IgD-negative memory B cell (primary cell): ENCODE measurements around the gene CHST14. TPM values are rescaled to one million over a fixed set of nuclear protein-coding genes. Genes with fewer than 3 reads are reported as not detected.

Source experiments
- H3K27ac Mint-ChIP-seq, 3 donors: one replicate each; pipeline ENCODE4 v1.8.0; 2020 to 2022; ENCODE audit warnings: mild to moderate bottlenecking in 3 of 3, mixed read lengths in 3 of 3, moderate library complexity in 1 of 3
- H3K27me3 Mint-ChIP-seq: one replicate; pipeline ENCODE4 v1.8.0; 2021; ENCODE audit warnings: mixed read lengths
- H3K36me3 Mint-ChIP-seq: one replicate; pipeline ENCODE4 v1.8.0; 2020; ENCODE audit warnings: mild to moderate bottlenecking, mixed read lengths
- H3K4me1 Mint-ChIP-seq, 3 donors: one replicate each; pipeline ENCODE4 v1.8.0; 2020 to 2022; ENCODE audit warnings: mixed read lengths in 3 of 3, mild to moderate bottlenecking in 1 of 3
- H3K4me3 Mint-ChIP-seq, 4 donors: one replicate each; pipeline ENCODE4 v1.8.0; 2020 to 2022; ENCODE audit warnings: mild to moderate bottlenecking in 4 of 4, mixed read lengths in 4 of 4, moderate library complexity in 3 of 4
- H3K9me3 Mint-ChIP-seq, 3 donors: one replicate each; pipeline ENCODE4 v1.8.0; 2020 to 2021; ENCODE audit warnings: mixed read lengths in 3 of 3, mild to moderate bottlenecking in 1 of 3
- polyA plus RNA-seq: library from polyadenylated mRNA; unstranded; fragments of 300-500 nt; fragmentation: Illumina TruSeq; gene quantifications from one replicate; pipeline ENCODE4 v1.2.3, GENCODE V29; 2021

Gene CHST14
- polyA plus RNA-seq, 1 donor from 2014 or later = 1.8 TPM

GRCh38 chr15:40510201-40510600, 39.4 kb downstream of the CHST14 start:
- H3K27me3 Mint-ChIP-seq = peaks cover 4% of the 10 kb centered on the region
- H3K4me3 Mint-ChIP-seq = peak overlapping the region in 2 of 4 donors; percentile 89 to 91
- H3K27ac Mint-ChIP-seq = peak overlapping the region in 1 of 3 donors; percentile 67

DNA sequence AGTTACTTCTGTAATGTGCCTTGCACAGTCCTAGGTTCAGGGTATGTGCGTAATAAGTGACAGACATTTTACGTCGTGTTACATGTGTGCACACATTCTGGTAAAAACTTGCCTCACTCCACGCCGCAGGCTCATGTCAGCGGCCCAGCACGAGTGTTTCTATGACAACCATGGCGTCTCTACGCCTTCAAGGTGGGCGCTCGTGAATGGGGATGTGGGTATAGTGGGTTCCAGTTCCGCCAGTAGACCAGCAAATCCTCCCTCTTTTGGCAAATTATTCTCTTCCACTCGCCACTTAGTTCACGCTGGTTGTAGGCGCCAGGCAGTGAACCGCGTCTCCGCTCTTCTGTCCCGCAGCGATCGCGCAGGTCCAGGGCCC, 40.3 kb downstream of the CHST14 start:
- peak overlapping the region; percentile 66 to 93 (median 67) for H3K27ac Mint-ChIP-seq
- H3K27me3 Mint-ChIP-seq = peaks cover 4% of the 10 kb centered on the region

More at GRCh38 chr15:40510201-40510600, 39.4 kb downstream of the CHST14 start:
- Mint-ChIP-seq H3K4me1 (peaks cover 18 to 24% (median 22%) of the 10 kb centered on the region in 3 donors), H3K36me3 (no peaks in the 10 kb centered on the region), H3K9me3 (no peaks in the 10 kb centered on the region)

DNA sequence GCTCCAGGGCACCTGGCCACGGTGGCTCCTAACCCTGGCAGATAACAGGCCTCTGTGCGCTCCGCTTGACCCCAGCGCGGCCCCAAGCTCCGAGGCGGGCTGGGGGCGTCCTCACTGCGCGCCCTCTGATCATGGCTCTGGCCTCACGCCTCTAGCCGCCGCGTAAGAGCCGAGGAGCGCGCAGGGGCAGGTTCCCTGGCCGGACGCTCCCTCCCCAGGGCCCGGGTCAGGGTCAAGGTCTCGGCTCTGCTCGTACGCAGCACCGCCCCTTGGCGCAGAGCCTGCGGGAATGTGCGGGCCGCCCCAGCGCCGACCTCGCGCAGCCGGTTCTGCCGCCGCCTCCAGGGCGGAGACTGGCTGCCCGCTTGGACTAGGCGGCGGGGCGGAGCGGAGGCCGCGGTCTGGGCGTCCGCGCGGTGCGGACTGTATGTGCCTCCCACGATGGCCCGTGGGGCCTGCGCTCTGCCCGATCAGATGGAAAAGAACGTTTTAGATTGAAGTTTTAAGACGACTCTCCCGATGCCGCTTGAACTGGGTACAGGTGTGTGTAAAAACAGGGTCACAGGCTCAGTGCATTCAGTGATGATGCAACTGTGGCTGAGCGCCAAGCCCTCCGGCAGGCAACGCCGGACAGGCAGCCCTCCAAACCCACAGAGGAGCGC, 40.8 kb downstream of the CHST14 start:
- Mint-ChIP-seq H3K27ac (peak overlapping the region; percentile 66 to 93 (median 67)), H3K27me3 (peaks cover 4% of the 10 kb centered on the region), H3K4me1 (peaks cover 18 to 21% (median 20%) of the 10 kb centered on the region in 3 donors), H3K9me3 (no peaks in the 10 kb centered on the region), H3K36me3 (no peaks in the 10 kb centered on the region), H3K4me3 (peak overlapping the region; percentile 89 to 91 (median 90))

More for the DNA sequence above, 40.3 kb downstream of the CHST14 start:
- H3K4me3 Mint-ChIP-seq = peak overlapping the region; percentile 89 to 91 (median 90)
- H3K36me3 Mint-ChIP-seq = no peaks in the 10 kb centered on the region
- no peaks in the 10 kb centered on the region for H3K9me3 Mint-ChIP-seq
- H3K4me1 Mint-ChIP-seq = peaks cover 18 to 24% (median 22%) of the 10 kb centered on the region in 3 donors

- H3K4me3 Mint-ChIP-seq = peak overlapping the region; percentile 89 to 91 (median 90)
- no peaks in the 10 kb centered on the region for H3K9me3 Mint-ChIP-seq
- H3K27ac Mint-ChIP-seq = peak overlapping the region in 1 of 3 donors; percentile 6
- H3K4me1 Mint-ChIP-seq = peaks cover 16% of the 10 kb centered on the region in 3 donors
- peaks cover 3% of the 10 kb centered on the region for H3K27me3 Mint-ChIP-seq
- no peaks in the 10 kb centered on the region for H3K36me3 Mint-ChIP-seq
These were observed 41.7 kb downstream of the CHST14 start for GRCh38 chr15:40512440-40512839.

- H3K27me3 Mint-ChIP-seq = no peaks in the 10 kb centered on the region
- H3K36me3 Mint-ChIP-seq = no peaks in the 10 kb centered on the region
- peaks cover 13 to 16% (median 14%) of the 10 kb centered on the region in 3 donors for H3K4me1 Mint-ChIP-seq
- no peaks in the 10 kb centered on the region for H3K9me3 Mint-ChIP-seq
- H3K4me3 Mint-ChIP-seq = peak overlapping the region in 1 of 4 donors; percentile 91
- peak overlapping the region in 2 of 3 donors; percentile 45 to 46 for H3K27ac Mint-ChIP-seq
These were observed 42.8 kb downstream of the CHST14 start for GRCh38 chr15:40513609-40514008.

DNA sequence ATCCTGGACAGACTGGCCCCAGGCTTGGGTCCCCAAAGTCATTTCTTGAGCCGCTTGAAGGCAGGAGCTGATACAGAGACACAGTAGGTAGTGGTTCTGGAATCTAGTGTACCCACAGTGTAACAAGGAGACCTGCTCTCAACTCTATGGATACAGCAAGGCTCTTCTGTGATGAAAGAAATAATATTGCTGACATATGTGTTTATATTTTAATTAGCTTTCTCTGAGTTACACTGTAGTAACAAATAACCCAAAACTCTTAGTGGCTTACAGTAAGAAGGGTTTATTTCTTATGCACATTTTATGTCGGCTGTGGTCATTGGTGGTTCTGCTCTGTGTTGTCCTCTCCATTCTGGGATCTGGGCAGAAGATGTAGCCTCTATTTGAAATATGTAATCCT, 45.5 kb downstream of the CHST14 start:
- H3K9me3 Mint-ChIP-seq = no peaks in the 10 kb centered on the region
- H3K4me3 Mint-ChIP-seq = no peak overlapping the region
- peaks cover 6 to 12% (median 9%) of the 10 kb centered on the region in 3 donors for H3K4me1 Mint-ChIP-seq
- H3K27ac Mint-ChIP-seq = no peak overlapping the region
- H3K27me3 Mint-ChIP-seq = no peaks in the 10 kb centered on the region
- H3K36me3 Mint-ChIP-seq = no peaks in the 10 kb centered on the region

Other genes starting within 250 kb of the CHST14 start
- not detected for gene PAK6, start 231.9 kb upstream of the CHST14 start, polyA plus RNA-seq
- gene ANKRD63, start 187.9 kb upstream of the CHST14 start, polyA plus RNA-seq = not detected
- 20.8 TPM for gene PLCB2, start 163.0 kb upstream of the CHST14 start, polyA plus RNA-seq
- 1.3 TPM for gene INAFM2, start 147.3 kb upstream of the CHST14 start, polyA plus RNA-seq
- gene CCDC9B, start 130.0 kb upstream of the CHST14 start, polyA plus RNA-seq = 0.11 TPM
- gene PHGR1, start 120.0 kb upstream of the CHST14 start, polyA plus RNA-seq = not detected
- 0.19 TPM for gene DISP2, start 112.8 kb upstream of the CHST14 start, polyA plus RNA-seq
- gene KNSTRN, start 88.3 kb upstream of the CHST14 start, polyA plus RNA-seq = 4.6 TPM
- 55.5 TPM for gene IVD, start 65.2 kb upstream of the CHST14 start, polyA plus RNA-seq
- 2.3 TPM for gene BAHD1, start 30.0 kb upstream of the CHST14 start, polyA plus RNA-seq
- 131 TPM for gene CCDC32, start 94.1 kb downstream of the CHST14 start, polyA plus RNA-seq
- 19.7 TPM for gene RPUSD2, start 98.3 kb downstream of the CHST14 start, polyA plus RNA-seq
- 1.1 TPM for gene KNL1, start 123.3 kb downstream of the CHST14 start, polyA plus RNA-seq
- gene RAD51, start 224.2 kb downstream of the CHST14 start, polyA plus RNA-seq = 0.45 TPM